Neural progenitor cell (in vitro differentiated cells): ENCODE results near the gene SLFN13.

Source experiments
- EZH2 ChIP-seq: fragments of 200-600 bp; sonication (generic); IDR thresholded peaks from 2 replicates; pipeline ENCODE4 v1.6.1; 2017; ENCODE audit warnings: antibody characterized with exemption, mild to moderate bottlenecking, moderate library complexity
- EZH2phosphoT487 ChIP-seq: fragments of 200-600 bp; sonication (generic); IDR thresholded peaks from 2 replicates; pipeline ENCODE4 v1.6.1; 2017; ENCODE audit warnings: antibody characterized with exemption
- TF ChIP-seq, protein P1 (sequence below): fragments of 200-600 bp; sonication (generic); IDR thresholded peaks from 2 replicates; pipeline ENCODE4 v1.5.1; 2017; ENCODE audit warnings: antibody characterized with exemption, mild to moderate bottlenecking

DNA sequence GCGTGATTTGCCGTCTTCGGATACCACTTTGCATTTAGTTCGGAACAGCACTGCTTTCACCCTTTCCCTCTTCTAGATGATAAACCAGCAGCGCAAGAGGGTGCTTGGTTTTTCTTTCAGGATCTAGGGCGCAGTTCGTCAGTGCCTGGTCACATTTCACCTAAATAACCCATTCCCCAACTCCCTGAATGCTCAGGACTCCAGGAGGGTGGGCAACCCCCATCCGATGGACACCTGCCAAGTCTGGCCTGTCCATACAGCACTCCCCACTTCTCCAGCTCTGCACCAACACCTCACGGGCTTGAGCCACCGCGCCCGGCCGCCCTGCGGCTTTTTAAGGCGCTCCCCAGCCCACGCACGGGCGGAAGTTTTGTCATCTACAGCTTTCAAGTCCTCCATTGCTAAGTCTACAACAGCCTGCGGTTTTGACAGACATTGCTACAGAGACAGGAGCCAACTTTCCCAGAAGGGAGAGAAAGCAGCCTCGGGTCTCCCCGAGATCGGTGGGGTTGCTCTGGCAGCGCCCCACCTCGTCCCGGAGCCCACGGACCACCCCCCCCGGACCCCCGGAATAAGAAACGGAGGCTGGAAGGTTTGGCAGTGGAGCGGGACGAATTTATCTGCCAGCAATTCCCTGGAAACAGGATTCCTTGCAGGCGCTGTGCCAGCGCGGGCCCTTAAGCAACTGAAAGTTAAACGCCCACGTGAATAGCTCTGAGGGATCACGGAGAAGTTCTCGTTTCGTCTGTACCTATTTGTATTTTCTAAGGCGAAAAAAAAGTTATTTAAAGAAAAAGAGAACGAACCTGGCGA, 38.6 kb upstream of the SLFN13 start:
- TF ChIP-seq, protein P1, sequence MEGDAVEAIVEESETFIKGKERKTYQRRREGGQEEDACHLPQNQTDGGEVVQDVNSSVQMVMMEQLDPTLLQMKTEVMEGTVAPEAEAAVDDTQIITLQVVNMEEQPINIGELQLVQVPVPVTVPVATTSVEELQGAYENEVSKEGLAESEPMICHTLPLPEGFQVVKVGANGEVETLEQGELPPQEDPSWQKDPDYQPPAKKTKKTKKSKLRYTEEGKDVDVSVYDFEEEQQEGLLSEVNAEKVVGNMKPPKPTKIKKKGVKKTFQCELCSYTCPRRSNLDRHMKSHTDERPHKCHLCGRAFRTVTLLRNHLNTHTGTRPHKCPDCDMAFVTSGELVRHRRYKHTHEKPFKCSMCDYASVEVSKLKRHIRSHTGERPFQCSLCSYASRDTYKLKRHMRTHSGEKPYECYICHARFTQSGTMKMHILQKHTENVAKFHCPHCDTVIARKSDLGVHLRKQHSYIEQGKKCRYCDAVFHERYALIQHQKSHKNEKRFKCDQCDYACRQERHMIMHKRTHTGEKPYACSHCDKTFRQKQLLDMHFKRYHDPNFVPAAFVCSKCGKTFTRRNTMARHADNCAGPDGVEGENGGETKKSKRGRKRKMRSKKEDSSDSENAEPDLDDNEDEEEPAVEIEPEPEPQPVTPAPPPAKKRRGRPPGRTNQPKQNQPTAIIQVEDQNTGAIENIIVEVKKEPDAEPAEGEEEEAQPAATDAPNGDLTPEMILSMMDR, result no peak
- TF ChIP-seq EZH2, result peak; percentile 88
- TF ChIP-seq EZH2phosphoT487, result peak; percentile 63
